Activated CD8-positive, alpha-beta T cell treated with anti-CD3 and anti-CD28 coated beads, Interleukin-2, amount 10 ng/mL, durations not matched to agents 7 days and 5 days (primary cell): ENCODE results near the gene ZNF101. TPM values are rescaled to one million over a fixed set of nuclear protein-coding genes. Genes with fewer than 3 reads are reported as not detected.
A peak's percentile ranks its signal among the peaks of the same experiment; 100 is the strongest.

Source experiments
- ATAC-seq: fragments of 150-1000 bp; cut with Tn5 transposase; one replicate; pipeline ENCODE4 v1.10.0; 2021; ENCODE audit warnings: moderate library complexity
- CTCF ChIA-PET: fragments of 350-600 bp; sonication (Branson Sonifier 250); formaldehyde crosslinking; loops from one replicate; lab custom pipeline; 2021; ENCODE audit warnings: antibody characterized with exemption; lab: Charles Lee
- POLR2A ChIA-PET: fragments of 350-600 bp; sonication (Branson Sonifier 250); formaldehyde crosslinking; loops from one replicate; lab custom pipeline; 2021; ENCODE audit warnings: antibody characterized with exemption; lab: Charles Lee
- DNase-seq: peaks from one replicate; pipeline ENCODE4 v3.0.0-alpha.2; 2020
- H3K27ac Mint-ChIP-seq: one replicate; pipeline ENCODE4 v1.8.0; 2021; ENCODE audit warnings: mild to moderate bottlenecking, mixed read lengths
- H3K27me3 Mint-ChIP-seq: one replicate; pipeline ENCODE4 v1.8.0; 2021; ENCODE audit warnings: low read depth, mixed read lengths
- H3K36me3 Mint-ChIP-seq: one replicate; pipeline ENCODE4 v1.8.0; 2021; ENCODE audit warnings: low read depth, mixed read lengths
- H3K4me1 Mint-ChIP-seq: one replicate; pipeline ENCODE4 v1.8.0; 2021; ENCODE audit warnings: low read depth, mixed read lengths
- H3K4me3 Mint-ChIP-seq: one replicate; pipeline ENCODE4 v1.8.0; 2021; ENCODE audit warnings: mild to moderate bottlenecking, mixed read lengths
- H3K9me3 Mint-ChIP-seq: one replicate; pipeline ENCODE4 v1.8.0; 2022; ENCODE audit warnings: mixed read lengths; ENCODE audit not compliant: insufficient read depth
- total RNA-seq, 2 experiments: library from RNA; stranded (reverse); gene quantifications; one replicate each; pipeline ENCODE4 v1.2.3, GENCODE V29; 2021

The ZNF101 gene
- total RNA-seq, 2 experiments from 2014 or later, result 74.2 to 87.8 TPM

GRCh38 chr19:19653597-19654147 lies 15.0 kb upstream of the ZNF101 start:
- no peaks in the 10 kb centered on the region for H3K9me3 Mint-ChIP-seq
- H3K36me3 Mint-ChIP-seq, result peaks cover 68% of the 10 kb centered on the region
- ChIA-PET POLR2A (interaction anchor here (0.7 to 0.8 kb wide), 2 partner anchors 9 to 14 kb away, joined by 3 to 5 read pairs; no protein-coding TSS in a partner anchor), CTCF (no interaction called here)
- no peak overlapping the region for H3K4me3 Mint-ChIP-seq
- H3K27ac Mint-ChIP-seq, result no peak overlapping the region
- H3K4me1 Mint-ChIP-seq, result no peaks in the 10 kb centered on the region
- H3K27me3 Mint-ChIP-seq, result no peaks in the 10 kb centered on the region
- no peak for DNase-seq
- ATAC-seq, result no peak

GRCh38 chr19:19654441-19654840 lies 14.2 kb upstream of the ZNF101 start:
- Mint-ChIP-seq H3K4me3 (no peak overlapping the region), H3K9me3 (no peaks in the 10 kb centered on the region), H3K27me3 (no peaks in the 10 kb centered on the region), H3K27ac (no peak overlapping the region), H3K36me3 (peaks cover 67% of the 10 kb centered on the region), H3K4me1 (no peaks in the 10 kb centered on the region)
- POLR2A ChIA-PET, result no interaction called here
- DNase-seq (no peak), ATAC-seq (no peak)
- CTCF ChIA-PET, result no interaction called here

GRCh38 chr19:19655051-19655594 lies 13.5 kb upstream of the ZNF101 start:
- ChIA-PET CTCF (no interaction called here), POLR2A (no interaction called here)
- Mint-ChIP-seq H3K27ac (peak overlapping the region; percentile 28), H3K9me3 (no peaks in the 10 kb centered on the region), H3K27me3 (no peaks in the 10 kb centered on the region), H3K36me3 (peaks cover 66% of the 10 kb centered on the region), H3K4me1 (no peaks in the 10 kb centered on the region), H3K4me3 (no peak overlapping the region)
- ATAC-seq, result no peak
- DNase-seq, result no peak

- POLR2A ChIA-PET, result no interaction called here
- Mint-ChIP-seq H3K27ac (no peak overlapping the region), H3K27me3 (no peaks in the 10 kb centered on the region), H3K36me3 (peaks cover 63% of the 10 kb centered on the region), H3K4me1 (no peaks in the 10 kb centered on the region), H3K4me3 (no peak overlapping the region), H3K9me3 (no peaks in the 10 kb centered on the region)
- DNase-seq (no peak), ATAC-seq (no peak)
- CTCF ChIA-PET, result no interaction called here
Measured at GRCh38 chr19:19655641-19656343, 12.8 kb upstream of the ZNF101 start.

- ATAC-seq (no peak), DNase-seq (no peak)
- POLR2A ChIA-PET, result no interaction called here
- H3K36me3 Mint-ChIP-seq, result peaks cover 66% of the 10 kb centered on the region
- no peaks in the 10 kb centered on the region for H3K9me3 Mint-ChIP-seq
- no peak overlapping the region for H3K4me3 Mint-ChIP-seq
- no peaks in the 10 kb centered on the region for H3K27me3 Mint-ChIP-seq
- CTCF ChIA-PET, result interaction anchor here (0.9 kb wide), 1 partner anchor 13 kb away, joined by 3 read pairs; no protein-coding TSS in a partner anchor
- no peak overlapping the region for H3K27ac Mint-ChIP-seq
- peaks cover 9% of the 10 kb centered on the region for H3K4me1 Mint-ChIP-seq
Measured at GRCh38 chr19:19656451-19657396, 11.9 kb upstream of the ZNF101 start.

DNA sequence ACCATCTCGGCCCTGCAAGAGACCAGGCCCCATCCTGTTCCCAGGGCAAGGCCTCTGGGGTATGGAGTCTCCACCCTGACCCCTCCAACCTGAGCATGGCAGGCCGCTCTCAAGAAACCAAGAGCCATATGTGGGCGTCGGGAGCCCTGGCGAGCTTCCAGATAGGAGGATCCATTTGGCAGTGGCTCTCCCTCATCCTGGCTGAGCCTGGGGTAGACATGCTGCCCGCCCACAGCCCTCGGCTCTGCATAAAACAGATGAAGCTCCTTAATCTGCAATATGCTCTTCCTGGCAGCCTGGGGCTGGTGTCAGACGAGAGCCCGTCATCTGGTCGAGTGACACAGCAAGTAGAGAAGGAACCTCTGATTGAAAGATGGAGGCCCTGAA lies 11.2 kb upstream of the ZNF101 start:
- POLR2A ChIA-PET, result no interaction called here
- Mint-ChIP-seq H3K4me3 (no peak overlapping the region), H3K27me3 (no peaks in the 10 kb centered on the region), H3K9me3 (no peaks in the 10 kb centered on the region), H3K27ac (no peak overlapping the region), H3K36me3 (peaks cover 68% of the 10 kb centered on the region), H3K4me1 (peaks cover 15% of the 10 kb centered on the region)
- CTCF ChIA-PET, result interaction anchor here (0.9 kb wide), 1 partner anchor 13 kb away, joined by 3 read pairs; no protein-coding TSS in a partner anchor
- DNase-seq (no peak), ATAC-seq (no peak)

GRCh38 chr19:19659646-19660245 lies 8.9 kb upstream of the ZNF101 start:
- Mint-ChIP-seq H3K36me3 (peaks cover 55% of the 10 kb centered on the region), H3K27ac (no peak overlapping the region), H3K4me3 (no peak overlapping the region), H3K4me1 (peaks cover 20% of the 10 kb centered on the region), H3K9me3 (no peaks in the 10 kb centered on the region), H3K27me3 (no peaks in the 10 kb centered on the region)
- no peak for ATAC-seq
- DNase-seq, result no peak
- POLR2A ChIA-PET, result no interaction called here
- CTCF ChIA-PET, result interaction anchor here (1.1 kb wide), 1 partner anchor 128 kb away, joined by 3 read pairs; no protein-coding TSS in a partner anchor

GRCh38 chr19:19661141-19661674 lies 7.4 kb upstream of the ZNF101 start:
- Mint-ChIP-seq H3K9me3 (no peaks in the 10 kb centered on the region), H3K4me1 (peaks cover 20% of the 10 kb centered on the region), H3K27ac (peak overlapping the region; percentile 98), H3K27me3 (no peaks in the 10 kb centered on the region), H3K36me3 (peaks cover 49% of the 10 kb centered on the region), H3K4me3 (peak overlapping the region; percentile 93)
- DNase-seq (no peak), ATAC-seq (no peak)
- ChIA-PET CTCF (interaction anchor here (1.0 to 2.5 kb wide), 3 partner anchors 17 to 129 kb away, joined by 3 to 17 read pairs (median 12); partner anchors contain the start of gene GMIP), POLR2A (interaction anchor here (0.8 to 3.8 kb wide), 11 partner anchors 8 to 240 kb away, joined by 3 to 19 read pairs (median 5); partner anchors contain the start of genes GMIP, NDUFA13, TSSK6 and ZNF506)

DNA sequence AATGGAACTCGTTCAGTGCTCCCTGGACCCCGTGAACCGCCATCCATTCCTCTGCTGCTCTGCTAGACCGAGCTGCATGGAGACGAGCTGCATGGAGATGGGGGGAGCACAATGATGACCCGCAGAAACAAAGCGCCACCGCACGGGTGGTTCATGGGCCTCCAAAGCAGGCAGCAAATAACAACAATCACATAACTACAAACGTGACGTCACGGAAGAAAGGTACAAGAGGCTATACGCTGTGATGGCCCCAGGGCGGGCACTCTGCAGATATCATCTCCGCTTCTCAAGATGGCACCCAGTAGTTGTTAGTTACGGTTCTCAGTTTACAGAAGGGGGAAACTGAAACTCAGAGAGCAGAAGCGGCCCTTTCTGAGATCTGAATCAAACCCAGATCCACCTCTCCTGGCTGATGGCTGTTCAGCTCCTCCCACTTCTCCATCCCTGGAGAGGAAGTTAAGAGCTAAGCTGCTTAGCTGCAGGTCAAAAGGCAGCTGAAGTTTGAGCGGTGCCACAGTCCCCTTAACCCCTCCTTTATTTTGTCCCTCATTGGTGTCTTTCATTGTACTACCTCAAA lies 6.9 kb upstream of the ZNF101 start:
- peak overlapping the region; percentile 93 for H3K4me3 Mint-ChIP-seq
- H3K27me3 Mint-ChIP-seq, result no peaks in the 10 kb centered on the region
- H3K4me1 Mint-ChIP-seq, result peaks cover 21% of the 10 kb centered on the region
- peaks cover 45% of the 10 kb centered on the region for H3K36me3 Mint-ChIP-seq
- ChIA-PET CTCF (interaction anchor here (0.9 to 2.5 kb wide), 4 partner anchors 18 to 130 kb away, joined by 3 to 17 read pairs (median 8); partner anchors contain the start of gene GMIP), POLR2A (interaction anchor here (0.8 to 3.8 kb wide), 12 partner anchors 8 to 239 kb away, joined by 3 to 19 read pairs (median 8); partner anchors contain the start of genes NDUFA13, TSSK6, ZNF253 and ZNF506)
- ATAC-seq (peak; percentile 2), DNase-seq (peak; percentile 53)
- H3K27ac Mint-ChIP-seq, result peak overlapping the region; percentile 98
- H3K9me3 Mint-ChIP-seq, result no peaks in the 10 kb centered on the region

GRCh38 chr19:19662344-19662743 lies 6.3 kb upstream of the ZNF101 start:
- H3K36me3 Mint-ChIP-seq, result peaks cover 45% of the 10 kb centered on the region

More at GRCh38 chr19:19662344-19662743, 6.3 kb upstream of the ZNF101 start:
- ChIA-PET POLR2A (interaction anchor here (0.6 to 3.8 kb wide), 13 partner anchors 9 to 239 kb away, joined by 3 to 19 read pairs (median 8); partner anchors contain the start of genes NDUFA13, TSSK6, ZNF253 and ZNF506), CTCF (interaction anchor here (0.9 to 2.5 kb wide), 3 partner anchors 18 to 130 kb away, joined by 3 to 17 read pairs (median 12); partner anchors contain the start of gene GMIP)
- Mint-ChIP-seq H3K27ac (peak overlapping the region; percentile 98), H3K9me3 (peaks cover under 1% of the 10 kb centered on the region), H3K27me3 (no peaks in the 10 kb centered on the region), H3K4me1 (peaks cover 23% of the 10 kb centered on the region), H3K4me3 (peak overlapping the region; percentile 93)
- no peak for DNase-seq
- ATAC-seq, result no peak
